ENCODE measurements around the gene PRAMEF1.

DNA sequence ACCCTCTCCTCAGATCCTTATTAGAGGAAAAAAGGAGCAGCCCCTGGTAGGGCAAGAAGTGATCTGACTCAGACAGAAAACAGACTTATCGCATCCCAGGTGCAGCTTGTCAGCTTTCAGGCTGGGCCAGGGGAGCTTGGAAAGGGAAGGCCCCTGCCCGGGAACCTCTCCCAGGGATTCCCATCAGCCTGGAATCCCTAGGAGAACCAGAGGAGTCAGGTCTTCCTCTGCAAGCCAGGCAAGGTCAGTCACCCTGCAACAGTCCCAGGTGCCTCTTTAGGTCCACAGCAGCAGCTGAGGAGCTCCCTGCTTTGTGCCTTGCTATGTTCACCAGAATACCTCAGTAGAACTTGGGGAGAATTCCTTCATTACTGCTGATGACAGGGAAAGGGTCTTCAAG, 20.6 kb upstream of the PRAMEF1 start:
- TF ChIP-seq, protein P1, sequence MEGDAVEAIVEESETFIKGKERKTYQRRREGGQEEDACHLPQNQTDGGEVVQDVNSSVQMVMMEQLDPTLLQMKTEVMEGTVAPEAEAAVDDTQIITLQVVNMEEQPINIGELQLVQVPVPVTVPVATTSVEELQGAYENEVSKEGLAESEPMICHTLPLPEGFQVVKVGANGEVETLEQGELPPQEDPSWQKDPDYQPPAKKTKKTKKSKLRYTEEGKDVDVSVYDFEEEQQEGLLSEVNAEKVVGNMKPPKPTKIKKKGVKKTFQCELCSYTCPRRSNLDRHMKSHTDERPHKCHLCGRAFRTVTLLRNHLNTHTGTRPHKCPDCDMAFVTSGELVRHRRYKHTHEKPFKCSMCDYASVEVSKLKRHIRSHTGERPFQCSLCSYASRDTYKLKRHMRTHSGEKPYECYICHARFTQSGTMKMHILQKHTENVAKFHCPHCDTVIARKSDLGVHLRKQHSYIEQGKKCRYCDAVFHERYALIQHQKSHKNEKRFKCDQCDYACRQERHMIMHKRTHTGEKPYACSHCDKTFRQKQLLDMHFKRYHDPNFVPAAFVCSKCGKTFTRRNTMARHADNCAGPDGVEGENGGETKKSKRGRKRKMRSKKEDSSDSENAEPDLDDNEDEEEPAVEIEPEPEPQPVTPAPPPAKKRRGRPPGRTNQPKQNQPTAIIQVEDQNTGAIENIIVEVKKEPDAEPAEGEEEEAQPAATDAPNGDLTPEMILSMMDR (IDR thresholded peaks at IDR 0.05; ENCODE audit: poor library complexity, severe bottlenecking): no peak
- TF ChIP-seq POLR2AphosphoS5 (IDR thresholded peaks at IDR 0.05): no peak
- no peak for TF ChIP-seq EZH2 (IDR thresholded peaks at IDR 0.05; ENCODE audit: borderline replicate concordance, insufficient read depth, low read length, poor library complexity, severe bottlenecking)
- TF ChIP-seq SMC3 (conservative IDR thresholded peaks at IDR 0.05; ENCODE audit: poor library complexity): no peak
- no peak for TF ChIP-seq EP300 (conservative IDR thresholded peaks at IDR 0.05; ENCODE audit: poor library complexity, severe bottlenecking)
- TF ChIP-seq RAD21 (conservative IDR thresholded peaks at IDR 0.05): no peak
- TF ChIP-seq, protein P2, sequence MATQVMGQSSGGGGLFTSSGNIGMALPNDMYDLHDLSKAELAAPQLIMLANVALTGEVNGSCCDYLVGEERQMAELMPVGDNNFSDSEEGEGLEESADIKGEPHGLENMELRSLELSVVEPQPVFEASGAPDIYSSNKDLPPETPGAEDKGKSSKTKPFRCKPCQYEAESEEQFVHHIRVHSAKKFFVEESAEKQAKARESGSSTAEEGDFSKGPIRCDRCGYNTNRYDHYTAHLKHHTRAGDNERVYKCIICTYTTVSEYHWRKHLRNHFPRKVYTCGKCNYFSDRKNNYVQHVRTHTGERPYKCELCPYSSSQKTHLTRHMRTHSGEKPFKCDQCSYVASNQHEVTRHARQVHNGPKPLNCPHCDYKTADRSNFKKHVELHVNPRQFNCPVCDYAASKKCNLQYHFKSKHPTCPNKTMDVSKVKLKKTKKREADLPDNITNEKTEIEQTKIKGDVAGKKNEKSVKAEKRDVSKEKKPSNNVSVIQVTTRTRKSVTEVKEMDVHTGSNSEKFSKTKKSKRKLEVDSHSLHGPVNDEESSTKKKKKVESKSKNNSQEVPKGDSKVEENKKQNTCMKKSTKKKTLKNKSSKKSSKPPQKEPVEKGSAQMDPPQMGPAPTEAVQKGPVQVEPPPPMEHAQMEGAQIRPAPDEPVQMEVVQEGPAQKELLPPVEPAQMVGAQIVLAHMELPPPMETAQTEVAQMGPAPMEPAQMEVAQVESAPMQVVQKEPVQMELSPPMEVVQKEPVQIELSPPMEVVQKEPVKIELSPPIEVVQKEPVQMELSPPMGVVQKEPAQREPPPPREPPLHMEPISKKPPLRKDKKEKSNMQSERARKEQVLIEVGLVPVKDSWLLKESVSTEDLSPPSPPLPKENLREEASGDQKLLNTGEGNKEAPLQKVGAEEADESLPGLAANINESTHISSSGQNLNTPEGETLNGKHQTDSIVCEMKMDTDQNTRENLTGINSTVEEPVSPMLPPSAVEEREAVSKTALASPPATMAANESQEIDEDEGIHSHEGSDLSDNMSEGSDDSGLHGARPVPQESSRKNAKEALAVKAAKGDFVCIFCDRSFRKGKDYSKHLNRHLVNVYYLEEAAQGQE (IDR thresholded peaks at IDR 0.05; ENCODE audit: borderline replicate concordance): no peak

All from neural cell (in vitro differentiated cells).